ENCODE data around the gene SPN.
"Not testable (repeated sequence)": the region's sequence is repeated elsewhere in the genome, so short reads cannot be mapped to it uniquely, and the experiment has no call there.

Gene SPN

DNA sequence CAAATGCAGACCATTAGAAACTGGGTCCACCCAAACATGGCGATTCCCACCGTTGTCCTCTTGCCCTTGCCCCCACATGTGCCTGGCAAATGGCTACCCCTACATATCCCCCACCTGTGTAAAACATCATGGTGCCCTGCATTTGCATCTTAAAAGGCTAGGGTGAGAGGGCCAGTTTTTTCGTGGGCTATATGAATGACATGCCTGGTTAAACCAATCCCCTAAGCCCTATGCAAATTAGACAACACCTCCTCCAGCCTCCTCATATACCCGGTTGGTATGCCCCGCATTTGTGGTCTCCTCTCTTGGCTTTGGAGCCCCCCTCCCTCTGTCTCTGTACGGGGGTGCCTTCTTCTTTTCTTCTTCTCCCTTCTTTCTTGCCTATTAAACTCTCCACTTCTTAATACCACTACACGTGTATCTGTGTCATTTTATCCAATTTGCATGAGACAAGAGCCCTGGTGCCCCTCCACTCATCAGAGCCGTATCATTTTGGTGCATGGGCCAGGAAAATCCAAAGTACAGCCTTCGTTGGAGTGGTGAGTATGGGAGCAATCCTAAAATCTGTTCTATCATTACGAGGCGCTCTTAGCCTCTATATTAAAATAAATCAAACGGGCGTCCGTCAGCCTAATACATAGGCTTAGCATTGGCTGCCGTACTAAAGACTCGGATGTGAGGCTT is 46.0 kb downstream of the SPN start:
- no peak for DNase-seq

DNA sequence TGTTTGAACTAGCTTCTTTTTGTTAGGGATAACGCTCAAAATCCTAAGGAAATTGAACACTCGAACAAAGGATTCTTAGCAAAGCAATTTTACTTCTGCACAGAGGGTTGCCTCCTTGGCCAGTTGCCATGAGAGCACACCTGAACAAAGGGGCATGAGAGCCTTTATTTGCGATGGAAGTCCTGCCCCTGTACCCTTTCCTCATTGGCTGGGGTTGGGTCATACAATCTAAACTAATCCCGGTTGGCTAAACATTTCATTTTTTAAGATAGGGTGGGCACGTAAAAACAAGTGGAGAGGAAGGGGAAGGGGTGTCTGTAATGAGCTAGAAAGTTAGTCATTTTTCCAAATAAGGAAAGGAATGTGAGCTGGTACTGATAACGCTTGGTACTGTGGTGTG is 46.6 kb downstream of the SPN start:
- DNase-seq, result not testable (repeated sequence)

GRCh38 chr16:29710227-29711219 is 47.5 kb downstream of the SPN start:
- peak; percentile 6 for DNase-seq

DNA sequence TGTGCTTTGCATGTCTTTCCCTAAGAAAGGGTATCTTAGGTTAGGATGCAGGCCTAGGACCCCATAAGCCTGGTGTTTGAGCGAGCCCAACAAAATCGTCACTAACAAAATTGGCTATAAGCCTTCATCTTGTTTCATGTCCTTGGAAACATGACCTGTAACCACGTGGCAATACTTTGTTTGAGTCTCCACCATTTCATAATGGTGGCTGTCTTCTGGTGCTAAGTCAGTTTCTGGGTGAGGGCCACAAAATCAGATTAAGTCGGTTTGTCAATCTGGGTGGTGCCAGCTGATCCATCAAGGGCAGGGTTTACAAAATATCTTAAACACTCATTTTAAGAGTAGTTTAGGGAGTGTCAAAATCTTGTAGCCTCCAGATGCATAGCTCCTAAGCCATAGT is 49.8 kb downstream of the SPN start:
- DNase-seq, result no peak

- no peak for DNase-seq
Observed at GRCh38 chr16:29714396-29714795, 51.3 kb downstream of the SPN start.

DNA sequence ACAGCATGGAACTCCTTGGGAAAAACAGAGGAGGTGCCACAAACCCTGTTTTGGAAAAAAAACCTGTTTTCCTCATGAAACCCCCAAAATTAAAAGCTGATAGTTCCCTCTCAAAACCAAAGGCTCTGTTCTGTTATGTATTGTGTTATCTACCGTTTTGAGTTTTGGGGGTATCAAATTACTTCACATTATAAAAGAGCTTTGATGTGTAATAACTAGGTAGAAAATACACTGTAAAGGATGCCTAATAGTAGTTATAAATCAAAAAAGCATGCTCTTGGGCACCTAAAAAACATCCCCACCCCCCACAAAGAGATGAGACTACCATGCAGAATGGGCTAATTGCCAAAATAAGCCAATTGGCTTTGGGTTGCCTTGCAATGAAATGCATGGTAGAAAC is 51.9 kb downstream of the SPN start:
- DNase-seq, result no peak

DNA sequence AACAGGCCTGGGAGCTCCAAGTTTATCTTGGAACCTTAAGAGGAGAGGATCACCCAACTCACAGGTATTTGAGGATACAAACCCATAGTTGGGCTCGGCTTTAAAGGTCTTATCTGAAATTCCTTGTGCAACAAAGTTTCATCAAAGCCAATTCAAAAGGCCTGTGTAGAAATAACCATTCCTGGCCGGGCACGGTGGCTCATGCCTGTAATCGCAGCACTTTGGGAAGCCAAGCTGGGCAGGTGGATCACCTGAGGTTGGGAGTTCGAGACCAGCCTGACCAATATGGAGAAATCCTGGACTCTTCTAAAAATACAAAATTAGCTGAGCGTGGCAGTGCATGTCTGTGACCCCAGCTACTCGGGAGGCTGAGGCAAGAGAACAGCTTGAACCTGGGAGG is 54.1 kb downstream of the SPN start:
- no peak for DNase-seq

DNA sequence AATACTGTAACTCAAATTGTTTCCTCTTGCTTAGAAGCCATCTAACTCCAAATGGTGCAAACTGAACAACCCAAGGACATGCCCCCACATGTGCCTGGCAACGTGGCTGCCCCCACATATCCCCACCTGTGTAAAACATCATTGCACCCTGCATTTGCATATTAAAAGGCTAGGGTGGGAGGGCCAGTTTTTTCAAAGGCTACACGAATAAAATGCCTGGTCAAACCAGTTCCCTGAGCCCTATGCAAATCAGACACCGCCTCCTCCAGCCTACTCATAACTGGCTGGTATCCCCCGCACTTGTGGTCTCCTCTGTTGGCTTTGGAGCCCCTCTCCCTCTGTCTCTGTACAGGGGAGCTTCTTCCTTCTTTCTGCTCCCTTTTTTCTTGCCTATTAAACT is 56.0 kb downstream of the SPN start:
- no peak for DNase-seq

Data from DMS153 (cell line).